K562 (cell line): ENCODE data around the gene PSMD13. TPM values are rescaled to one million over a fixed set of nuclear protein-coding genes. Genes with fewer than 3 reads are reported as not detected.

Experiments used
- ARID1B ChIP-seq: fragments of 450-650 bp; IDR thresholded peaks from 2 replicates; pipeline ENCODE4 v1.6.1; 2016; ENCODE audit warnings: antibody characterized with exemption, mild to moderate bottlenecking, inconsistent platforms
- CBX8 ChIP-seq: fragments of 200-600 bp; sonication (generic); IDR thresholded peaks from 2 replicates; pipeline ENCODE4 v1.6.1; 2012; ENCODE audit warnings: borderline replicate concordance, mixed run types, low read depth, mild to moderate bottlenecking, moderate library complexity, mixed read lengths, low read length, control low read depth, inconsistent platforms; ENCODE audit not compliant: poor library complexity, severe bottlenecking; ENCODE audit errors: extremely low read depth
- CREB1 ChIP-seq, 2 experiments: sonication (generic) in 1 of 2; formaldehyde crosslinking in 1 of 2; IDR thresholded peaks; 2 replicates each; pipeline versions ENCODE4 v1.6.1 to v1.8.0; 2012 to 2022; ENCODE audit warnings: inconsistent platforms in 1 of 2, mild to moderate bottlenecking in 1 of 2, missing genetic modification reagents in 1 of 2, moderate library complexity in 1 of 2
- ELF4 ChIP-seq: fragments of 450-650 bp; formaldehyde crosslinking; IDR thresholded peaks from 2 replicates; pipeline ENCODE4 v1.4.0; 2022; ENCODE audit warnings: missing genetic modification characterization
- FIP1L1 ChIP-seq: fragments of 200-400 bp; formaldehyde crosslinking; IDR thresholded peaks from 2 replicates; pipeline ENCODE4 v1.6.1; 2018; ENCODE audit warnings: mild to moderate bottlenecking, low read depth, low read length; ENCODE audit not compliant: poor library complexity, severe bottlenecking
- HDAC2 ChIP-seq: fragments of 450-650 bp; IDR thresholded peaks from 2 replicates; pipeline ENCODE4 v1.6.1; 2016; ENCODE audit warnings: mild to moderate bottlenecking
- HLTF ChIP-seq: fragments of 450-650 bp; IDR thresholded peaks from 2 replicates; pipeline ENCODE4 v1.6.1; 2016
- HNRNPUL1 ChIP-seq: fragments of 200-400 bp; formaldehyde crosslinking; IDR thresholded peaks from 2 replicates; pipeline ENCODE4 v1.6.1; 2017; ENCODE audit warnings: low read length
- ILF3 ChIP-seq: fragments of 450-650 bp; IDR thresholded peaks from 2 replicates; pipeline ENCODE4 v1.6.1; 2018; ENCODE audit warnings: antibody characterized with exemption, mild to moderate bottlenecking, moderate library complexity, borderline replicate concordance
- L3MBTL2 ChIP-seq: fragments of 450-650 bp; IDR thresholded peaks from 2 replicates; pipeline ENCODE4 v1.6.1; 2016; ENCODE audit warnings: mild to moderate bottlenecking, moderate library complexity
- LCOR ChIP-seq: sonication (generic); formaldehyde crosslinking; IDR thresholded peaks from 2 replicates; pipeline ENCODE4 v1.8.0; 2022; ENCODE audit warnings: mild to moderate bottlenecking, missing genetic modification reagents
- MAFK ChIP-seq: IDR thresholded peaks from 2 replicates; pipeline ENCODE4 v1.6.1; 2011; ENCODE audit warnings: low read length, improper control_type of control experiment
- NBN ChIP-seq: fragments of 450-650 bp; IDR thresholded peaks from 2 replicates; pipeline ENCODE4 v1.6.1; 2016; ENCODE audit warnings: low read depth, mild to moderate bottlenecking
- NFATC3 ChIP-seq: fragments of 450-650 bp; IDR thresholded peaks from 2 replicates; pipeline ENCODE4 v1.6.1; 2017; ENCODE audit warnings: mild to moderate bottlenecking
- NR2C1 ChIP-seq, 2 experiments: fragments of 450-650 bp; IDR thresholded peaks; 2 replicates each; pipeline ENCODE4 v1.6.1; 2017; ENCODE audit warnings: mild to moderate bottlenecking in 2 of 2, antibody characterized with exemption in 1 of 2, inconsistent platforms in 1 of 2, missing compliant biosample characterization in 1 of 2, missing genetic modification characterization in 1 of 2
- NRF1 ChIP-seq, 2 experiments: fragments of 450-650 bp; IDR thresholded peaks in 1 of 2; conservative IDR thresholded peaks in 1 of 2; 2 replicates each; pipeline ENCODE4 v1.6.1; 2014; ENCODE audit warnings: mild to moderate bottlenecking in 2 of 2
- PCBP1 ChIP-seq: fragments of 200-400 bp; formaldehyde crosslinking; IDR thresholded peaks from 2 replicates; pipeline ENCODE4 v1.6.1; 2018; ENCODE audit warnings: mild to moderate bottlenecking, low read depth, low read length; ENCODE audit not compliant: poor library complexity, severe bottlenecking
- POLR3A ChIP-seq: IDR thresholded peaks from 2 replicates; pipeline ENCODE4 v1.6.1; 2011; ENCODE audit warnings: borderline replicate concordance, mild to moderate bottlenecking, moderate library complexity; ENCODE audit not compliant: insufficient read length, insufficient read depth; ENCODE audit errors: extremely low read depth
- PURB ChIP-seq: sonication (generic); formaldehyde crosslinking; IDR thresholded peaks from 2 replicates; pipeline ENCODE4 v1.9.0; 2021; ENCODE audit warnings: low read depth, mild to moderate bottlenecking, missing genetic modification reagents
- RBBP5 ChIP-seq: fragments of 200-600 bp; sonication (generic); IDR thresholded peaks from 2 replicates; pipeline ENCODE4 v1.6.1; 2012; ENCODE audit warnings: borderline replicate concordance, mild to moderate bottlenecking, low read length, control low read depth, inconsistent platforms; ENCODE audit not compliant: insufficient read depth, poor library complexity, severe bottlenecking
- SMARCA5 ChIP-seq: fragments of 450-650 bp; IDR thresholded peaks from 2 replicates; pipeline ENCODE4 v1.6.1; 2016
- TGIF2 ChIP-seq: sonication (generic); formaldehyde crosslinking; IDR thresholded peaks from 2 replicates; pipeline ENCODE4 v1.8.1; 2022; ENCODE audit warnings: mild to moderate bottlenecking, missing genetic modification reagents, moderate library complexity
- ZC3H4 ChIP-seq: sonication (generic); formaldehyde crosslinking; IDR thresholded peaks from 2 replicates; pipeline ENCODE4 v1.9.0; 2021; ENCODE audit warnings: missing genetic modification reagents, borderline replicate concordance
- ZNF263 ChIP-seq: sonication (generic); formaldehyde crosslinking; IDR thresholded peaks from 2 replicates; pipeline ENCODE4 v1.8.0; 2022; ENCODE audit warnings: mild to moderate bottlenecking, missing genetic modification reagents, borderline replicate concordance
- polyA plus RNA-seq, 8 experiments: library from polyadenylated mRNA; depleted of rRNA in 4 of 8; stranded (reverse) in 5 of 8; unstranded in 3 of 8; fragments of >200 nt; fragmentation: Nextera tagmentation in 2 of 8; fragmentation: Illumina TruSeq in 1 of 8; extraction: Ambion mirVana in 2 of 8; extraction: Trizol in 1 of 8; gene quantifications; 2 replicates each; pipeline versions ENCODE4 v1.2.1 to v1.2.3, GENCODE V29; 2011 to 2014; ENCODE audit warnings: inconsistent platforms in 1 of 8, missing spikeins in 1 of 8
- total RNA-seq, 7 experiments: library from RNA; depleted of rRNA in 6 of 7; stranded (reverse); fragments of >200 nt in 6 of 7; fragmentation: Illumina TruSeq in 2 of 7; extraction: Trizol in 2 of 7; gene quantifications; 2 replicates each; pipeline versions ENCODE4 v1.2.1 to v1.2.3, GENCODE V29; 2011 to 2021; ENCODE audit warnings: low replicate concordance in 1 of 7
- TF ChIP-seq, protein P1 (sequence below): sonication (generic); formaldehyde crosslinking; IDR thresholded peaks from 2 replicates; pipeline ENCODE4 v1.8.1; 2023; ENCODE audit warnings: mild to moderate bottlenecking, missing genetic modification reagents
- TF ChIP-seq, protein P2 (sequence below): fragments of 450-650 bp; IDR thresholded peaks from 2 replicates; pipeline ENCODE4 v1.6.1; 2016; ENCODE audit warnings: mild to moderate bottlenecking

PSMD13 gene
- total and polyA plus RNA-seq, 9 of the 15 experiments (the other 6 are each of a cell fraction or from before 2014, with no cell fraction given) = 185 to 383 (median 267) TPM

DNA sequence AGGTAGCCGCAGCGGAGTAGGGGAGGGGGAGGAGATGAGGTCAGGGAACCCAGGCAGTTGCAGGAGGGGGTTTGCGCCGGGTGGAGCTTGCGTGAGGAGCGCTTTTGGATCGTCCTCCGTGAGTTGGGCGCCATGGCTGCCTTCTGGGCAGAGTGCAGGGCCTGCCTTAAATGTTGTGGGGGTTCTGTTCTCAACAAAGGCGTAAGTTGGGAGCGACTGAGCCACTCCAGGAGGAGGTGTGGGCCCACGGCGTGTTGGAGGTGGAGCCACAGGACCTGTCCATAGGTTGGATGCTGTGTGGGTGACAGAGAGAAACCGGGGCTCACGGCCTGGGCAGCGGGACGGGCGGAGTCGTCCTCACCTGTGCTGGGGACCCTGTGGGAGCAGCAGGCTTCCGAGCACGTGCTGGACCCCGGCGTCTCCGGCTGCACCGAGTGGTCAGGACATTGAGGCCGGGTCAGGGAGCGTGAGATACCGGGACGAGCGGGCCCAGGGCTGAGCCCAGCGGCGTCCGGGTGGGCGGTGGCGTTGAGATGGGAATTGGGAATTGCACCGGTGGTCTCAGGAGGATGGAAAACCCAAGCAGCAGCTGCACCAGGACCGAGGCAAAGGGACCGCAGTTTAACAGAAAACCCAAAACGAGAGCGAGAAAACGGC, 51.2 kb downstream of the PSMD13 start (continued):
- TF ChIP-seq, protein P1, sequence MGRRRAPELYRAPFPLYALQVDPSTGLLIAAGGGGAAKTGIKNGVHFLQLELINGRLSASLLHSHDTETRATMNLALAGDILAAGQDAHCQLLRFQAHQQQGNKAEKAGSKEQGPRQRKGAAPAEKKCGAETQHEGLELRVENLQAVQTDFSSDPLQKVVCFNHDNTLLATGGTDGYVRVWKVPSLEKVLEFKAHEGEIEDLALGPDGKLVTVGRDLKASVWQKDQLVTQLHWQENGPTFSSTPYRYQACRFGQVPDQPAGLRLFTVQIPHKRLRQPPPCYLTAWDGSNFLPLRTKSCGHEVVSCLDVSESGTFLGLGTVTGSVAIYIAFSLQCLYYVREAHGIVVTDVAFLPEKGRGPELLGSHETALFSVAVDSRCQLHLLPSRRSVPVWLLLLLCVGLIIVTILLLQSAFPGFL (CRISPR knock-in tag) = no peak
- TF ChIP-seq ZNF263 (CRISPR knock-in tag) = peak; percentile 60
- TF ChIP-seq LCOR (CRISPR knock-in tag) = no peak
- TF ChIP-seq NBN = no peak
- TF ChIP-seq CREB1 (IDR thresholded peaks at IDR 0.05) = no peak
- 0 out of 2 replicates have a peak, but pooled peaks have one; percentile 25 for TF ChIP-seq CREB1 (CRISPR knock-in tag; IDR thresholded peaks at IDR 0.05)
- TF ChIP-seq CBX8 = no peak
- no peak for TF ChIP-seq POLR3A
- no peak for TF ChIP-seq HNRNPUL1
- TF ChIP-seq, protein P2, sequence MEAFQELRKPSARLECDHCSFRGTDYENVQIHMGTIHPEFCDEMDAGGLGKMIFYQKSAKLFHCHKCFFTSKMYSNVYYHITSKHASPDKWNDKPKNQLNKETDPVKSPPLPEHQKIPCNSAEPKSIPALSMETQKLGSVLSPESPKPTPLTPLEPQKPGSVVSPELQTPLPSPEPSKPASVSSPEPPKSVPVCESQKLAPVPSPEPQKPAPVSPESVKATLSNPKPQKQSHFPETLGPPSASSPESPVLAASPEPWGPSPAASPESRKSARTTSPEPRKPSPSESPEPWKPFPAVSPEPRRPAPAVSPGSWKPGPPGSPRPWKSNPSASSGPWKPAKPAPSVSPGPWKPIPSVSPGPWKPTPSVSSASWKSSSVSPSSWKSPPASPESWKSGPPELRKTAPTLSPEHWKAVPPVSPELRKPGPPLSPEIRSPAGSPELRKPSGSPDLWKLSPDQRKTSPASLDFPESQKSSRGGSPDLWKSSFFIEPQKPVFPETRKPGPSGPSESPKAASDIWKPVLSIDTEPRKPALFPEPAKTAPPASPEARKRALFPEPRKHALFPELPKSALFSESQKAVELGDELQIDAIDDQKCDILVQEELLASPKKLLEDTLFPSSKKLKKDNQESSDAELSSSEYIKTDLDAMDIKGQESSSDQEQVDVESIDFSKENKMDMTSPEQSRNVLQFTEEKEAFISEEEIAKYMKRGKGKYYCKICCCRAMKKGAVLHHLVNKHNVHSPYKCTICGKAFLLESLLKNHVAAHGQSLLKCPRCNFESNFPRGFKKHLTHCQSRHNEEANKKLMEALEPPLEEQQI = no peak
- no peak for TF ChIP-seq PCBP1
- TF ChIP-seq ELF4 (CRISPR knock-in tag) = no peak
- TF ChIP-seq SMARCA5 = no peak
- no peak for TF ChIP-seq FIP1L1
- peak; percentile 68 for TF ChIP-seq RBBP5
- TF ChIP-seq L3MBTL2 = peak; percentile 86
- TF ChIP-seq MAFK = no peak
- TF ChIP-seq HDAC2 = 0 out of 2 replicates have a peak, but pooled peaks have one; percentile 25
- peak; percentile 96; the same call in 1 of the 2 replicates for TF ChIP-seq ZC3H4
- no peak for TF ChIP-seq ARID1B
- peak; percentile 28 to 29; a peak in 1 of 4 replicates for TF ChIP-seq NRF1 (conservative IDR thresholded peaks at IDR 0.05 in 1 of 2, IDR thresholded peaks at IDR 0.05 in 1 of 2)
- TF ChIP-seq HLTF = no peak
- no peak for TF ChIP-seq TGIF2 (CRISPR knock-in tag)
- TF ChIP-seq NFATC3 = no peak
- TF ChIP-seq NR2C1 (IDR thresholded peaks at IDR 0.05) = no peak
- TF ChIP-seq NR2C1 (tag; IDR thresholded peaks at IDR 0.05) = no peak
- TF ChIP-seq ILF3 = no peak
- TF ChIP-seq PURB (CRISPR knock-in tag) = no peak
